HPDE6-E6E7 (cell line): ENCODE data around the gene PTPRA.
"Not testable (repeated sequence)": the region's sequence is repeated elsewhere in the genome, so short reads cannot be mapped to it uniquely, and the experiment has no call there.

Source experiments
- DNase-seq: peaks from one replicate; pipeline ENCODE4 v3.0.0; 2011; ENCODE audit warnings: missing footprints; ENCODE audit errors: extremely low spot score

The PTPRA gene

GRCh38 chr20:3045042-3045815, 171.9 kb downstream of the PTPRA start:
- peak; percentile 88 for DNase-seq

GRCh38 chr20:3045816-3046676, 172.8 kb downstream of the PTPRA start, which contains the start of gene MRPS26:
MRPS26 (plus strand) TSS chr20:3046052; CDS start chr20:3046069, 17 bp downstream.
- peak; percentile 94 for DNase-seq

GRCh38 chr20:3046677-3047462, 173.6 kb downstream of the PTPRA start:
- peak; percentile 58 for DNase-seq

GRCh38 chr20:3047486-3048419, 174.5 kb downstream of the PTPRA start:
- no peak for DNase-seq

- no peak for DNase-seq
Observed at GRCh38 chr20:3051385-3052019, 178.2 kb downstream of the PTPRA start.

- no peak for DNase-seq
Observed at GRCh38 chr20:3059489-3059888, 186.2 kb downstream of the PTPRA start.

- DNase-seq, result not testable (repeated sequence)
Observed at GRCh38 chr20:3064119-3064518, 190.8 kb downstream of the PTPRA start.

GRCh38 chr20:3067139-3068014, 194.1 kb downstream of the PTPRA start:
- DNase-seq, result no peak

GRCh38 chr20:3068075-3068474, 194.8 kb downstream of the PTPRA start:
- DNase-seq, result no peak

GRCh38 chr20:3068986-3069900, 196.0 kb downstream of the PTPRA start:
- no peak for DNase-seq

GRCh38 chr20:3070725-3071124, 197.4 kb downstream of the PTPRA start:
- no peak for DNase-seq

- no peak for DNase-seq
Observed at GRCh38 chr20:3071266-3071609, 198.0 kb downstream of the PTPRA start.

GRCh38 chr20:3071610-3072529, 198.6 kb downstream of the PTPRA start, which contains the start of gene OXT:
OXT (plus strand) TSS chr20:3071620; CDS start chr20:3071656, 36 bp downstream.
- no peak for DNase-seq

- DNase-seq, result no peak
Observed at GRCh38 chr20:3072530-3073250, 199.4 kb downstream of the PTPRA start.

- not testable (repeated sequence) for DNase-seq
Observed at GRCh38 chr20:3073251-3073643, 200.0 kb downstream of the PTPRA start.

- no peak for DNase-seq
Observed at GRCh38 chr20:3074812-3075211, 201.5 kb downstream of the PTPRA start.
